ENCODE measurements around the gene ADGRD1. TPM values are rescaled to one million over a fixed set of nuclear protein-coding genes. Genes with fewer than 3 reads are reported as not detected.
A peak's percentile ranks its signal among the peaks of the same experiment; 100 is the strongest.

The ADGRD1 gene
- total RNA-seq, 4 donors from 2014 or later, result 28.2 to 52.4 (median 41.8) TPM

DNA sequence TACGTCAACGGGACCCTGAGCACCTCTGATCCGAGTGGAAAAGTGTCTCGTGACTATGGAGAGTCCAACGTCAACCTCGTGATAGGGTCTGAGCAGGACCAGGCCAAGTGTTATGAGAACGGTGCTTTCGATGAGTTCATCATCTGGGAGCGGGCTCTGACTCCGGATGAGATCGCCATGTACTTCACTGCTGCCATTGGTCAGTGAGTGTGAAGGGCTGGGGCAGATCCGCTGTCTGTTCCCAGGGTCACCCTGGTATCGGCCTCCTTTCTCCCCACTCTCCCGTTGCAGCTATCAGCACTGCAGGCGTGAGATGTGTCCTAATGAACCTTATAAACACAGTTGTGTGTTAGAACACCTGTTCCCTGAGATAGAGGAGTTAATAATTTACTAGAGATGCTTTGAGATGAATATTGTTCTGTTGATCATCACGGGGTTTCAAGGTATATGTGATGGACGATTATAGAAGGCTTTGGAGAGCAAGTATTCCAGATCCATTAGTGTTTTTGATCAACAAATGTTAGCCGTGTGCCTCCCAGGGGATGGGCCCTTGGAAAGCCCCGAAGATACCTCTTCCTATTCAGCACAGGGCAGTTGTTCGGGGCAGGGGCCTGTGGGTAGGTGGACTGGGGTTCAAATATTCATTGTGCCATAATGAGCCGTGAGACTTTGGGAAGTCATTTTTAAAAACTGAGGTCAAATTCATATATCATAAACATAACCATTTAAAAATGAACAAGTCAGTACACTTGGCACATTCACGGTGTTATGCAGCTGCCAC, 33.6 kb downstream of the ADGRD1 start:
- no peak overlapping the region for H3K27ac ChIP-seq (replicated peaks in 1 of 4)
- no peak for TF ChIP-seq POLR2AphosphoS5 (IDR thresholded peaks at IDR 0.05)
- no peak for TF ChIP-seq EP300 (IDR thresholded peaks at IDR 0.05)
- no peak for TF ChIP-seq POLR2A (IDR thresholded peaks at IDR 0.05; ENCODE audit: low read depth)
- TF ChIP-seq CTCF (IDR thresholded peaks at IDR 0.05), result no peak
- DNase-seq (ENCODE audit: extremely low spot score), result no peak
- H3K27me3 ChIP-seq, result no peaks in the 10 kb centered on the region
- no peak overlapping the region for H3K4me3 ChIP-seq
- intact Hi-C loops (cut with DNase I), result no loop called here
- no peaks in the 10 kb centered on the region for H3K9me3 ChIP-seq
- peaks cover 4 to 30% (median 17%) of the 10 kb centered on the region in 4 donors for H3K36me3 ChIP-seq
- H3K4me1 ChIP-seq, result peaks cover 0 to 22% (median 7%) of the 10 kb centered on the region in 4 donors
- WGBS, result 87% methylated on average over 22 of the region's 22 CpGs

- intact Hi-C loops (cut with DNase I), result no loop called here
- 86% methylated on average over 5 of the region's 5 CpGs for WGBS
These were observed 34.6 kb downstream of the ADGRD1 start for GRCh38 chr12:130988261-130988660.

GRCh38 chr12:130988751-130989150, 35.0 kb downstream of the ADGRD1 start:
- Histone ChIP-seq H3K9me3 (no peaks in the 10 kb centered on the region), H3K27ac (replicated peaks in 1 of 4) (no peak overlapping the region), H3K4me3 (no peak overlapping the region), H3K4me1 (peaks cover 0 to 11% (median 0%) of the 10 kb centered on the region in 4 donors), H3K27me3 (no peaks in the 10 kb centered on the region), H3K36me3 (peaks cover 4 to 45% (median 31%) of the 10 kb centered on the region in 4 donors)
- 82% methylated on average over 2 of the region's 2 CpGs for WGBS
- no peak for TF ChIP-seq CTCF (IDR thresholded peaks at IDR 0.05)
- TF ChIP-seq POLR2AphosphoS5 (IDR thresholded peaks at IDR 0.05), result no peak
- no peak for TF ChIP-seq POLR2A (IDR thresholded peaks at IDR 0.05; ENCODE audit: low read depth)
- TF ChIP-seq EP300 (IDR thresholded peaks at IDR 0.05), result no peak
- intact Hi-C loops (cut with DNase I), result no loop called here
- DNase-seq (ENCODE audit: extremely low spot score), result no peak

More at GRCh38 chr12:130988261-130988660, 34.6 kb downstream of the ADGRD1 start:
- no peak for DNase-seq (ENCODE audit: extremely low spot score)
- H3K27ac ChIP-seq (replicated peaks in 1 of 4), result no peak overlapping the region
- no peaks in the 10 kb centered on the region for H3K27me3 ChIP-seq
- peaks cover 4 to 40% (median 26%) of the 10 kb centered on the region in 4 donors for H3K36me3 ChIP-seq
- TF ChIP-seq POLR2A (IDR thresholded peaks at IDR 0.05; ENCODE audit: low read depth), result no peak
- TF ChIP-seq POLR2AphosphoS5 (IDR thresholded peaks at IDR 0.05), result no peak
- TF ChIP-seq CTCF (IDR thresholded peaks at IDR 0.05), result no peak
- TF ChIP-seq EP300 (IDR thresholded peaks at IDR 0.05), result no peak
- H3K4me3 ChIP-seq, result no peak overlapping the region
- no peaks in the 10 kb centered on the region for H3K9me3 ChIP-seq
- H3K4me1 ChIP-seq, result peaks cover 0 to 15% (median under 1%) of the 10 kb centered on the region in 4 donors

DNA sequence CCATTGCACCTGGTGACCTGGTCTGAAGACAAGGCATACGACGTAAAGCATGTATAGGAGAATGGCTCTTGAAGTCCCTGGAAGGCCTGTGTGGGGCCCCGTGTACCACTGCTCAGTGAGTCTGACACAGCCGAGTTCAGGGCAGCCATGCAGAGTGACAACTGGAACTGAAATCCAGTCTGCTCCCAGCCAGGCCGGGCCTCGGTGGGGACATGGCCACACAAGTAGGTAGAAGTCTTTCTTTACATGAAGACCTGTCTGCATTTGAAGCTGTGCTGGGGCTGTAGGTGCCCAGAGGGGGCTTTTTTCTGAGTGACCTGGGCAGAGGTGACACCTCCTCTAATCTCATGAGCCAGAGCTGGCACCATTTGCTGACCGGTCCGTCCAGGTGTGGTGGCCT, 35.7 kb downstream of the ADGRD1 start:
- intact Hi-C loops (cut with DNase I), result no loop called here
- Histone ChIP-seq H3K27ac (replicated peaks in 1 of 4) (peak overlapping the region in 1 of 4 donors; percentile 36), H3K4me3 (no peak overlapping the region), H3K9me3 (no peaks in the 10 kb centered on the region), H3K4me1 (peaks cover 0 to 6% (median 0%) of the 10 kb centered on the region in 4 donors), H3K36me3 (peaks cover 4 to 49% (median 36%) of the 10 kb centered on the region in 4 donors), H3K27me3 (no peaks in the 10 kb centered on the region)
- no peak for DNase-seq (ENCODE audit: extremely low spot score)
- 74% methylated on average over 5 of the region's 8 CpGs for WGBS
- TF ChIP-seq POLR2A (IDR thresholded peaks at IDR 0.05; ENCODE audit: low read depth) (no peak), CTCF (IDR thresholded peaks at IDR 0.05) (no peak), EP300 (IDR thresholded peaks at IDR 0.05) (no peak), POLR2AphosphoS5 (IDR thresholded peaks at IDR 0.05) (no peak)

Data from esophagus muscularis mucosa (tissue), 4 donors.